Measurements from ENCODE around the gene HOXB4.

DNA sequence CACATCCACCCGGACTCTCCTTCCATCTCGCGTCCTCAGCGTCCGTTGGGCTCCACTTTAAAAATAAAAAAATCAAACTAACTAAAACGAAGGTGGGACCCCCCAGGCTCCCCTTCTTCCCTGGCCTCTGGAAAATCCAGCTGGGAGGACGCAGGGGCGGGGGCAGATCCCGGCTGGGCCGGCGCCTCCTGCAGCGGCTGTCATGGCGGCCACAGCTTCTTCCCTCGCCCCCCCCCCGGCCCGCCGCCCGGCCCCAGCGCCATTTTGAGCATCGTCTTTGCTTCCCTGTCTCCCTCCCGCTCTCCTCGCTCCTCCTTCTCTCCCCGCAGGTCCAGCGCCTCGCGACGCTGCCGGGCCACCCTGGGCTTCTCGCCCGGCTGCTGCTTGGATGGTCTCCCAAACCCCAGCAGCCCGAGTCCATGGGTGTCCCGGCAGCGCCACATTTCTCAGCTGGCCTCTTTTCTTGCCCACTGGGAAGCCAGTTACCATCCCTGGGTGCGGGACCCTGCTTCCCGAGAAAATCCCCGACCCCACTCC is 36.5 kb downstream of the HOXB4 start:
- TF ChIP-seq CTCF (conservative IDR thresholded peaks at IDR 0.05), result no peak
- TF ChIP-seq EZH2 (IDR thresholded peaks at IDR 0.05; ENCODE audit: low read depth), result no peak

All from PC-9 (cell line).